HG03139 (cell line): ENCODE results near the gene CPNE2.
"Not testable (repeated sequence)": the region's sequence is repeated elsewhere in the genome, so short reads cannot be mapped to it uniquely, and the experiment has no call there.

Experiments
- ATAC-seq: cut with Tn5 transposase; IDR thresholded peaks from one replicate; pipeline ENCODE4 v1.9.1; 2021; ENCODE audit not compliant: unreplicated experiment

The CPNE2 gene

DNA sequence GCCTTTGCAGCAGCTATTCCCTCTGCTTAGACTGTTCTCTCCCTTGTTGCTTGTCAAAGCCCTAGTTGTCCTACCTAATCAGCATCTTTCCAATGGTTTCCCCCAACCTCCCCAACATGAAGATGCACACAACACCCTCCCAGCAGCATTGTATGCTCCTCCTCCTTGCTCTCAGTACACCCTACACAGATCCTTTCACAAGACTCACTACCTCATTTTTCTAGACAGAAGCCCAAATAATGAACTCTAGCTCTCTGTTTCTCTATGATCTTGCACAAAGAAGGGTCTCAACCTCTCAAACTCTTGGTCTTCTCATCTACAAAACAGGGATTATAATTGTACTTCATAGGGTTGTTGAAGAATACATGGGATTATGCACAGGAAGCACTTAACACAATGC lies 74.1 kb downstream of the CPNE2 start:
- ATAC-seq, result no peak

DNA sequence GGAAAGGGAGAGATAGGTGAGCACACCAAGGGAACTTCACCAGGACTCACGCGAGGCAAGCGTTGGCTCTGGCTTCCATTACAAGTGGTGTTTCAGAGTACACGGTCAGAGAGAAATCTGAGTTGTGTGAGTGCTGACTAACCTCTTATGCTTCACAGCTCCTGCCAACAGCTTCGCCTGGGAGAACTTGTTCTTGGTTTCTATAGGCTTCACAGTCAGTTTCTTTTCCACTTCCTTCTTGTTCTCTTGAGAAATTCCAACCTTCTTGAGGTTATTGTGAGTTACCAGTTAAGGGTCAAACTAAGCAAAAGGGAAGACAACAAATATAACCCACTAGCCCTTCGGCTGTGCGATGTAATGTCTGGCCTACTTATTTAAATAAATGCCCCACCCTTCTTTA lies 74.6 kb downstream of the CPNE2 start:
- no peak for ATAC-seq

DNA sequence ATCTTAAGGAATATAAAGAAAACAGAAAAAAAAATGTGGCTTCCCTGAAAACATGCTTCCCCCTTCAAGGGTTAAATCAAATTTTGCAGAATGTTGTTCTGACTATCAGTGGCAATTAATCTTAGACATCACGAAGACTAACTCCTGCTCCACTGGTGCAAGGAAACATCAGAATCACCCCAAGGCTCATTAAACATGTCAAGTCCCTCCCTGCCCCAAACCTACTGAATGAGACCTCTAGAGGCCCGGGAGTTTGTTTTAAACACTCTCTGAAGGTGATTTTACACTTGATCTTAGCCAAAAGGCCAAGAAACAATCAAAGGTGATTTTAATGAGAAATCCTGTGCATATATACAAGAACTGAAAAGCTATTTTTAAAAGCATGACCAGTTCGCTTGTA lies 75.2 kb downstream of the CPNE2 start:
- ATAC-seq, result no peak

DNA sequence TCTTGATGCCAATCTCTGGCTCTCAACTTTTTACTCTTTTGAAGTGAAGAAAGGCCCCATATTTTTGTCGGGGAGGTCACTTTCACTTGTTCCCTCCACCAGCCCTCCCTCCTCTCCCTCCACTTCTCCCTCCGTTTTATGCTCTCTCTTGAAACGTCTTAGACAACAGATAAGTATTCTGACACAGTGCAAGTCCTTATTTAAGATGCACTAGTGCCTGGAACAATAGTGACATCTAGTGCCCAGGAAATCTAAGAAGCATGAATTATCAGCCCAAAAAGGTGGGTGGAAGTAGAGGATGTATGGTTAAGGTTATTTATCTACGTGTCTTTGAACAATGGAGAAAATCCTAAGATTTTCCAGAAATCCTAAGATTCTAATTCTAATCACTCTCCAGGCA lies 75.6 kb downstream of the CPNE2 start:
- ATAC-seq, result no peak

DNA sequence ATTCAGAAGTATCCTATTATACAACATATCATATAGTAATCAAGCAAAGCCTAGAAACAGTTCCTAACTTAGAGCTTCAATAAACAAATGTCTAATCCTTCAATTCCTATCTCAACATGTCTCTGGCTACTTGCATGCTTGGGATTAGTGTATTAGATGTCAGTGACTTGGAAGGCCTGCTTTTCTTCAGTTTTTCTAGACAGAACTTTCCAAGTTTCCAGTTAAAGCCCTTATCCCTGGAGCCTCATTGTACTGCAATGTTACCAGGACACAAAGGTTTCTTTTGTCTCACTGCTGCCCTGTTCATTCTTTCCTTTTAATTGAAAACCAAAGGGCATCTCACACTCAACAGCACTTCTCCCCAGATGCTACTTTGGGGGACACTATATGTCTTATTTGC lies 76.9 kb downstream of the CPNE2 start:
- ATAC-seq, result no peak

DNA sequence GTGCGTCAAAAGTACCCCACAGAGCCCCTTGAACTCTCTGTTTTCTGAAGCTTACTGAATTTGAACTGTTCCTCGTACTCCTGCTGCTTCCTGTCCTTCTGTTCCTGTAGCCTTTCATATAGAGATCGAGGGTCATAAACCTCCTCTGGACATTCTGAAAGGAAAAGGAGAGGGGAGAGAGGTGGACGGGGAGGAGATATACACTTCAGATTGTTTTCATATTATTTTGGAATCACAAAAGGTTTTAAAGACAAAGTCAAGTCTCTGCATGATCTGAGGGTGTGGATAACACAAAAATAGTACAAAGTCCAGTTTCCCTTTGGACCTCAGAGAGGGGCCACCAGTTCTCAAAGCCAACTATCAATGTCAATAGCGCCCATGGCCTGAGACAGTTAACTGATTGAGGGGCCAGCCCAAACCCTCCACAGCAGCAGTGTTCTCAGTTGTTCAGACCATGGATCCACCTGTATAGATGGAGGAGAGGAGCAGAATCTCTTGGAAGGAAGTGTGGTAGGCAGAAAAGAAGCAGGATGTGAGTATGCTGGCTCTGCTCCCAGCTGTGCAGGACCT lies 80.4 kb downstream of the CPNE2 start:
- no peak for ATAC-seq

DNA sequence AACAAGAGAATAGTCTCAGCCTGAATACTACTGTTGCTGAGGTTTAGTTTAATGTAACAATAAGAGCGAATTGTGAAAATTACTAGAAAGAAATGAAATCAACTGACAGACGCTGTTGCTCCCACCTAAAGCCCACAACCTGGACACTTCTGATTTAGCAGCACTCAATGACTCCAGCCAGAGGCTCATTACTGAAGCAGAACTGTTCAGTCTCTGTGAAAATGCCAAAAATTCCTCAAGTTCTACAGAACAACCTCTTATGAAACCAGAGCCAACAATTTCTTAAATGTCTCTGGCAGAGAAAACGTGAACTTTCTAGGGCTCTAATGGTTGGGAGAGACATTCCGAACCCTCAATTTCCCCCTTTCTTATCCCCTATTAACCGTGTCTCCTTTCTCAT lies 83.5 kb downstream of the CPNE2 start:
- ATAC-seq, result no peak

DNA sequence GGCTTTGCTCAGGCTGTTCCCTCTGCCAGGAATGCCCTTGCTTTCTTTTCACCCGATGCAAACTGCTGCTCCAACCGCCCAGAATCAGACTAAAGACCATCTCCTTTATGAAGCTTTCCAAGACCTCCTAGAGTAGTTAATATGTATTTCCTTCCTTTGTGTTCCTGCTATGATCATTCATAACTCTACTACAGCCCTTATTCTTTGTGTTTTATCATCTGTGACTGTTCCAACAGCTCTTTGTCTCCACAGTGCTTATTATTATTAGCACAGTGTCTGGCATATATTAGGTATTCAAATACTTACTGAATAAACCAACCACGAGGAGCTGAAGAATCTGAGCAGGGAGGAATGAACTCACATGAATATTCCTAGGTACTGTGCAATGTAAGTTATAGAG lies 85.8 kb downstream of the CPNE2 start:
- no peak for ATAC-seq

DNA sequence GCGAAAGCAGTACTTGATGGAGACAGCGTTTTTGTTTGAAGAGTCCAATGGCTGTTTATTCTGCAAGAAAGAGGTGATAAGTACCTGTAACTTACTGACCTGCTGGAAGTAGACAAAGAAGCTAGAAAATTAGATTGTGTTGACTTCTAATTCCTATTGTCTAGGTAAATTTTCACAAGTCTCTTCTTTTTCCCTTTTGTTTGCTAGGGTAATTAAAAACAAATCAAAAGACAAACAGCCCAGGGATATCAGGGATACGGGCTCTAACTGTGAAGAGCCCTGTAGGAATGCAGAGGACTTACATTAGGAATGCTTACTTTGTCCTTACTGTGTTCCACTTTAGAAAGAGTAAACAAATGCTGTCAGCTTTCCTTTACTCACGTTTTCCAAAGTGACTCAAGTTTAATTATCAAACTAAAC lies 86.4 kb downstream of the CPNE2 start:
- no peak for ATAC-seq

DNA sequence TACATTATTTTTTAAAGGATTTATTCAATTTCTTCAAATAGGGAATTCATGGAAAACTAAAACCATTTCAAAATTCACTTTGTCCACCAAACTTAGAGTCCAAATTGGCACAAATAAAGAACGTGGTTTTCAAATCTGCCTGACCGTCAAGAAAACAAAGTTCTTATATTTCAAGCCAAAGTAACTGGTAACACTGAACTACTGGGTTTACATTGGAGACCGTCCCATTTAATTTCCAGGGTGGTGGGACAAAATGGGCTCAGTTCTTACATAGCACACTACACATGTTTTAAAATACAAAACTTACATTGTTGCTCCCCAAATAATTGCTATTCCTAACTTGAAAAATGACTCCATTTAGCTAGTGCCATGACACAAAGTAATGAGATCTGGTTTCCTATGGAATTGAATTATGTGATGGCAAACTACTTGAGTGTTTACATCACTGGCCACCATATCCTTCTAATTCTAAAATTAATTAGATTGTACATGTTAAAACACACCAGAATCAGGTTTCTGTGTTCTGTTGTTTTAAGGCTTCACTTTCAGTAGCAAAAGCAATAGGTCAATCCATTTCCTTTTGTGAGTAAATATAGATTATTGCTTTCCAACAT lies 86.9 kb downstream of the CPNE2 start:
- ATAC-seq, result no peak

DNA sequence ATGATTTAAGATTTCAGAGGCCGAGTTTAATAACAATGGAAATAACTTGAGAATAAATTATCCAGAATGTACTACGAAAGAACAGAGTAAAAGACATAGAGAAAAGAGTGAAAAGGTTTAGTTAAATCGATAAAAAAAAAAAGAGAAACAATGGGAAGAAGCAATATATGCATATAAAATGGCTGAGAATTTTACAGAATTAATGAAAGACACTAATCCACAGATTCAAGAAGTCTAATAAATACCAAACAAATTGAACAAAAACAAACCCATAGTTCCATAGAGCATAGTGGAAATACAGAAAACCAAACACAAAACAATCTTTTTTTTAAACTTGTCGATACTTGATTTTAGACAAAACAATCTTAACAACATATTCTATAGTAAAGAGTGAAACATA lies 91.7 kb downstream of the CPNE2 start:
- no peak for ATAC-seq

DNA sequence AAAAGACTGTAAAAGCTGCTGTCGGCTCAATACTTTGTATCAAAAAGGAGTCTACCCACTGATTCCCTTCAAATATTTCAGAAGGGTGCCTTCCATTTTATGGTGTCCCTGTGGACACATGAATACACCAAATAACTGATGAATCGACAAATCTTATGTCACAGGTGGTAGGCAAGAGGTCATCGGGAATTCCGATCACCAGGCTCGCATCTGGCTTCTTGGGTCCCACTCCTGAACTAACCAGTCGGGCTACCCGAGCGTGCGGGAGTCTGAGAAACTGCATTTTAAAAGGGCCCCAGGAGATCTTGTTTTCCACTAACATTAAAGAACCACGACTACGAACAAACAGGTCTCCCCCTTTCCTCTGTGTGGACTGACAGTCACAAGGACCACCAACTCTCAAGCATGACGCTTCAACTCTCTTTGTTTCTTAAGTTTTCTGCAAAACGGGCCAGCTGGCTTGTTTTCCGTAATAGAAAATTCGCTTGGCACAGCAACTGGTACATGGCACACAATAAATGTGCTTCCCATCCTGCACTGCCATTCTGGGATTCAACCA lies 92.6 kb downstream of the CPNE2 start:
- ATAC-seq, result no peak

DNA sequence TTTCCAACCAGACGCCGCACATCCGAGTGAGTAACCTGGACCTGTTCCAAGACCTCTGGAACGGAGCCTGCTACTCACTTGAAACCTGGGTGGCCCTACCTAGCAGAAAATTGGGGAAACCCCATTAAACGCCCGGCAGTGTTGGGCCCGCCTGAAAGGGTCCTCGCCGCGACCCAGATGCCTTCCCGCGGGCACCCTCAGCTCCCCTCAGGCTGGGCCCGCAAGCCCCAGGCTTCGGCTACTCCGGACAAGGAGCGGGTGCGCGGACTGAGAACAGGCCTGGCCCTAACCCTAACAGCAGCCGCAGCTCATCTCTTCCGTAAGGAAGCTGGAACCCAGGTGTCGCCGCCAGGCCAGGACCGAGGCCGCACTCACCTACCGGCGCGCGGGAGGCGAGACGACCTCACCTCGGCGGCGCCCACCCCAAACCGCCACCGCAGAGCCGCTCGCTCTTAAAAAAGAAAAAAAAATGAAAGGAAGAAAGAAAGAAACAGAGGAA lies 93.1 kb downstream of the CPNE2 start:
- peak; percentile 30 for ATAC-seq

DNA sequence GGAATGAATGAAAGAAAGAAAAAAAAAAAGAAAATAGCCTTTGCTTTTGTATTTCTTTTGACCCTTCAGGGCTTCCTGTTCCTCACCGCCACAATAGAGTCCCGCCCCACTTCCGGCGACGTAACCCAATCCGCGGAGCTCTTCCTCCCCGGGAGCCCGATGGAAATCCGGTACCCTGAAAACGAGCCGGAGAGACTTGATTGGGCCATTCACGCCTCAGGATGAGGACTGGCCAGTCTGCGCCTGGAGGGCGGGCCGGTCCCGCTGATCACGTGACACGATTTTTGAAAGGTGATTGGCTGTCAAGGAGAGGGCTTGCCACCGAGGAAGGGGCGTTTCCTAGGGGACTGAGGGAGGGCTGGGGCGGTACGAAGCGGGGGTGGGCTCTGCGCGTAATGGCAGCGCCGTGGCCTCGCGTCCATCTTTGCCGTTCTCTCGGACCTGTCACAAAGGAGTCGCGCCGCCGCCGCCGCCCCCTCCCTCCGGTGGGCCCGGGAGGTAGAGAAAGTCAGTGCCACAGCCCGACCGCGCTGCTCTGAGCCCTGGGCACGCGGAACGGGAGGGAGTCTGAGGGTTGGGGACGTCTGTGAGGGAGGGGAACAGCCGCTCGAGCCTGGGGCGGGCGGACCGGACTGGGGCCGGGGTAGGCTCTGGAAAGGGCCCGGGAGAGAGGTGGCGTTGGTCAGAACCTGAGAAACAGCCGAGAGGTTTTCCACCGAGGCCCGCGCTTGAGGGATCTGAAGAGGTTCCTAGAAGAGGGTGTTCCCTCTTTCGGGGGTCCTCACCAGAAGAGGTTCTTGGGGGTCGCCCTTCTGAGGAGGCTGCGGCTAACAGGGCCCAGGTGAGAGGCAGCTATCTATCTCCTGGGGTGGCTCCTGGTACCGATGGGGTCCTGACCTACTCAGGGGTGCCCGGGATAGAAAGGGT lies 93.8 kb downstream of the CPNE2 start, which contains the start of the genes PSME3IP1 and RSPRY1:
Gene PSME3IP1, minus strand, starts transcription at position 95 of the 927 bp plus-strand sequence. CDS start 12,185 bp downstream, outside the sequence.
Gene RSPRY1, plus strand, starts transcription at position 385 of the 927 bp plus-strand sequence. CDS start 18,330 bp downstream, outside the sequence.
- peak; percentile 79 for ATAC-seq

DNA sequence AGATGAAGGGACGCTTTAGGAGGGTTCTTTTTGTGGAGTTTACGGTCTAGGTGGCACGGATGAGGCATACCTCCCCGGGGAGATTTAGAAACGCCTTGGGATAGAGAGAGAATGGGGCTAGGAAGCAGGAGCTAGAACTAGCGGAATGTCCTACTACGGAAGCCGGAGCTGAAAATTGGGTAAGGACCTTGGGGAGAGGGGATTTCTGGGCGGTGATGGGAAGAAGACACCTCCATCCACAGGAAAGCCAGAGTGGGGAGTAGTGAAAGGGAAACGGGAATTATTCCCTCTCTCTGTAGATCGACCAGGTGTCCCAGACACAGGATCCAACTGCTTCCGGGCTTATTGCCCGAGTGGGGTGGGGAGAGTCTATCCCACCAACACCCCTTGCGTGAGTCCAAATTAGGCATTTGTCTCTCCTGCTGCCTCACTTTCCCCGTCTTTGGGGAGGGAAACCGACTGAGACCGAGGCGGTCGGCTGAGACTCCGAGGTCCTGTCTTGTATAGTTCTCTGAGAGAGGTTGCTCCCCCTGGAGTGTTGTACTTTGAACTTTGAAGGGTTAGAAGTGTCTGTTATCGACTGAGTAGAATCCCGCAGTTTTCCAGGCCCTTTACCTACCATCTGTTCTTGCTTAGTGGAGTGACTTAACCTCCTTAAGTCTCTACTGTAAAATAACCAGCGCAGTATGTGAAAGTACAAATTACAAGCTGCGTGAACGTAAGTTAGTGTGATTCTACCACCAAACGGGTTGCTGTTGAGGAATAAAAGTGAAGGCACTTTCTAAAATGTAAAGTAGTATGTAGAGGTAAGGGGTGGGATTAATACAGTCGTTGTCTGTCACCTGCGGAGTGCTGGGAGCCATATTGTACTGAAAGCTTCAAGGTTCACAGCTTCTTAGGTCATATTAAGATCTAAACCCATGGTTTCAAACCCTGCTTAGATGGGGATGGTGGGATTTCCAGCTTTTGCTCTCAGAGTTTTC lies 94.8 kb downstream of the CPNE2 start:
- ATAC-seq, result no peak

DNA sequence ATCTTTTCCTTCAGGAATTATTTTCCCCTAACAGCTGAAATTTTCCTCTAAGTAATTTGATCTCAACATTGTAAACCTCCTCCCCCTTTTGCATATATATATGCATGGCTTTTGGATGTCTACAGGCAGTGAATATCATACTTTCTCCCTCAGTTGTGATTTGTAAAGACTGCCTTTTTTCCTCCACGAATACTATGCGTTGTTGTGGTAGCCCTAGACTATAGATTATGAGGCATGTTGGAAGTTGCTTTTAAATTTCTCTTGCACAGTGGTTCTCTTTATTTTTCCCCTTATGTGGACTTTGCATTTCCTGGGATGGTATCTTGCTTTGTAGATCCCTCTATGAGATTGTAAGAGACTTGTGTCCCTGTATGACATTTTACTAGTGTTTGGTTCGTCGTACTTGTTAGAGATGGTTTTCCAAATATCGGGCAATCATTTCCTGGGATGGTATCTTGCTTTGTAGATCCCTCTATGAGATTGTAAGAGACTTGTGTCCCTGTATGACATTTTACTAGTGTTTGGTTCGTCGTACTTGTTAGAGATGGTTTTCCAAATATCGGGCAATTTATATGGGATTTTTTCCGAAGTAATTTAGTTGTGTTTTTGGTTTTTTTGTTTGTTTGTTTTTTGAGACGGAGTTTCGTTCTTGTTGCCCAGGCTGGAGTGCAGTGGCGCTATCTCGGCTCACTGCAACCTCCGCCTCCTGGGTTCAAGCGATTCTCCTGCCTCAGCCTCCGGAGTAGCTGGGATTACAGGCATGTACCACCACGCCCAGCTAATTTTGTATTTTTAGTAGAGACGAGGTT lies 95.7 kb downstream of the CPNE2 start:
- not testable (repeated sequence) for ATAC-seq

DNA sequence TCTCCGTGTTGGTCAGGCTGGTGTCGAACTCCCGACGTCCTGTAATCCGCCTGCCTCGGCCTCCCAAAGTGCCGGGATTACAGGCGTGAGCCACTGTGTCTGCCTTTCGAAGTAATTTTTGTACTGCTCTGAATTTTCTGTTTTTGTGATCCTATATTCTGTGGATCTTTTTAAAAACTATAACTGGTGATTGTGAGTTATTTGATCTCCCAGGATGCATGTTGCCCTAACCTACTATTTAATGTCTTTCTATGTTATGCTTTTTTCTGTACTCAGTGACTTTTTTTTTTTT lies 96.3 kb downstream of the CPNE2 start:
- no peak for ATAC-seq

DNA sequence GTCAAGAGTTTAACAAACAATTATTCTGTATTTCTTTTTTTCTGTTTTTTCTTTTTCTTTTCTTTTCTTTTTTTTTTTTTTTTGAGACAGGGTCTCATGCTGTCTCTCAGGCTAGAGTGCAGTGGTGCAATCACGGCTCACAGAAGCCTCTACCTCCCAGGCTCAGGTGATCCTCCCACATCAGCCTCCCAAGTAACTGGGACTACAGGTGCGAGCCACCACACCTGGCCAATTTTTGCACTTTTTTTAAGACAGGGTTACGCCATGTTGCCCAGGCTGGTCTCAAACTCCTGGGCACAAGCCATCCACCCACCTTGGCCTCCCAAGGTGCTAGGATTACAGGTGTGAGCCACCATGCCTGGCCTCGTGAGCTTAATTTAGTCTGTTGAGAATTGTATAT lies 97.1 kb downstream of the CPNE2 start:
- ATAC-seq, result not testable (repeated sequence)

DNA sequence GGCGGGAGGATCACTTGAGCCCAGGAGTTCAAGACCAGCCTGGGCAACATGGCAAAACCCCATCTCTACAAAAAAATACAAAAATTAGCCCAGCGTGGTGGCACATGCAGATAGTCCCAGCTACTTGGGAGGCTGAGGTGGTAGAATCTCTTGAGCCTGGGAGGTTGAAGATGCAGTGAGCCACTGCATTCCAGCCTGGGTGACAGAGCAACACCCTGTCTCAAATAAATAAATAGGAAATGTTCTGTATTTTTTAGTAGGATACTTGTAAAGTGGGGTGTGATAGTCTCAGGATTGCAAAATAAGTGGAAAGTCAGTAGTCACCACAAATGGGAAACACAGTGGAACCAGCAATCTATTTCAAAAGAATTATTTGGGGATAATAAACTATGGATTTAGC lies 97.8 kb downstream of the CPNE2 start:
- ATAC-seq, result no peak
